Left renal pelvis (tissue), 4 donors: ENCODE data around the gene TBC1D2B. TPM values are rescaled to one million over a fixed set of nuclear protein-coding genes. Genes with fewer than 3 reads are reported as not detected.
"Not testable (repeated sequence)": the region's sequence is repeated elsewhere in the genome, so short reads cannot be mapped to it uniquely, and the experiment has no call there.

ENCODE experiments used
- DNase-seq, 4 donors: peaks; one replicate each; pipeline ENCODE4 v3.0.0-alpha.2; 2013; ENCODE audit warnings: low read depth in 4 of 4, low spot score in 3 of 4
- polyA plus RNA-seq, 4 donors: library from polyadenylated mRNA; unstranded; fragments of 120-200 nt; gene quantifications; one replicate each; pipeline ENCODE4 v1.2.1, GENCODE V29; 2013; ENCODE audit not compliant: insufficient read length in 4 of 4

Gene TBC1D2B
- polyA plus RNA-seq, 4 donors: 30.1 to 45.4 (median 31.3) TPM

DNA sequence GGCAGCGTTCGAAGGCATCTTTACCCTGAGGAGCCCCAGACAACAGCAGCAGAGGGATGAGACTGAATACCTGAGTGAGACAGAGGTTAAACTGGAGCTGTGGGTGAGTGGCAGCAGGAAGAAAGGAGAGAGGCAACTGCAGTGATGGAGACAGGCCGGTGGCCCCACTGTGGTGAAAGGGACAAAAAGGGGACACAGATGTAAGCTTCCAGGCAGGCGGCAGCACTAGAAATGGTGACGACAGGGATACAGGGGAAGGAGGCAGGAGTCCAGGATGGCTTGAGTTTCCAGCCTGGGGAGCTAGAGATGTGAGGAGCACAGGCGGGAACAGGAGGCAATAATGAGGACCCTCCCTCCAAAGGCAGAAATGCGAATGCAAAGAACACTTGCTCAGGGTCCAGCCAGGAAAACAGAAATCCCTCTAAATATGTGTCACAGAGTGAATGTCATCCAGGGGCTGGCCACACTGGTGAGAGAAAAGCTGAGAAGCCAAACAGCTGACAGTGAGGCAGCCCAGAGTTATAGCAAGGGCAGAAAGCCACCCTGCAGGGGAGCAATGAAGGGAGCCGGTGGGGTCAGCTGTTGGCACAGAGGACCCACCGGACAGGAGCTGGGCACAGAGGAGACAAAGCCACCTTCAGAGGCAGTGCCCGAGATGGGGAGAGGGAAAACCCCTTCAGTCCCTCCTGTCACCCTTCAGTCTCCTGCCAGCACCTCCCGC, 70.1 kb downstream of the TBC1D2B start:
- DNase-seq: no peak

DNA sequence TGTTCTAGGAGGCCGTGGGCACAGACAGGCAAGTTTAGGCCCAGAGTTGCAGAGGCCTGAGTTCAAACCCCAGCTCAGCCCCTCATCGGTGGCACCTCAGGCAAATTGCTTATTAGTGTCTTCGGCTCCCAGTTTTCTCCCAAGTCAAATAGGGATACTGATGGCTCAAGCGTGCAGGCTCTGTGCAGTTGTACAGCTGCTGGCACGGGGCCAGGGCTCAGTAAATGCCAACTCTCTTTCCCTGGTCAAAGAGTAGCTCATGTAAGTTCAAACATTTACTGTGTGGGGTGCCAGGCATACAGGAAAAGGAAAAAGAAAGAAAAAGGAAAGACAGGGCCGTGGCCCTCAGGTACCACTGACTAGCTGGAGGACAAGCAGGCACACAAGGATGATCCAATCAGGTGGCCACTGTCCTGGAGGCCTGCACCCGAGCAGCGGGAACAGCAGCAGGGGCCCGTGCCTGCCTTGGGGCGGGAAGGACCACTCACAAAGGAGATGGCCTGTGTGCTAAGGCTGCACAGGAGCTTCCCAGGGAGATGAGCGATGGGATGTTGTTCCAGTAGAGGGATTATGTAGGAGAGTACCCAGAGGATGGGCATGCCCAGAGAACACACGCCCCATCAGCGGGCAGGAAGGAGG, 70.8 kb downstream of the TBC1D2B start:
- no peak for DNase-seq

DNA sequence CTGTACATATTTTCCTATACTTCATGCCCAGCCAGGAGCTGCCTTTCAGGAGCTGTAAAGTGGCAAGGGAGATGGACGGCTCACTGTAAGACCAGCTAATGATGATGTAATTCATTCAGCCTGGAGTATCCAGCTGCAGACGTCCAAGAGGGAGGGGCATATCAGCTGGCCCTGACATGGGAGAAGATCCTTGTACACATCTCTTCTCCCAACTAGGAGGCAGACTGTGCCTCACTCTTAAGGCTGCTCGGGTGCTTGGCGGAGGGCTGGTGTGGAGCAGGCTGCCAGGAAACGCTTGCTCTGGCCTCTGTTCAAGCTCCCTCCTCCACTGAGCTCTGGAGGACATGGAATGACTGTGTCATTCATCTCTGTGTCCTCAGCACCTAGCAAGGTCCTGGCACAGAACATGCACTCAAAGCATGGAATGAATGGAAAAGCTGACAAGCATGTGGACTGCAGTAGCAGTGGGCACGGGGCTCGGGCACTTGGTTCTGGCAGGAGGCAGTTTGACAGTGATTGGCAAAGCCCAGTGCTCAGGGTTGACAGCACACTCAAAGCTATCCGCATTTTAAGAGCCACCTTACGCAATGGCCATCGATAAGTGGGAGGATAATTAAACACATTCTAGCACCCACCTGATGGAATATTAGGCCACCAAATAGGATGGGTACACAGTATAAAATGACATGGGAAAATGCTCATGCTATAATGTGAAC, 72.4 kb downstream of the TBC1D2B start:
- DNase-seq: no peak

DNA sequence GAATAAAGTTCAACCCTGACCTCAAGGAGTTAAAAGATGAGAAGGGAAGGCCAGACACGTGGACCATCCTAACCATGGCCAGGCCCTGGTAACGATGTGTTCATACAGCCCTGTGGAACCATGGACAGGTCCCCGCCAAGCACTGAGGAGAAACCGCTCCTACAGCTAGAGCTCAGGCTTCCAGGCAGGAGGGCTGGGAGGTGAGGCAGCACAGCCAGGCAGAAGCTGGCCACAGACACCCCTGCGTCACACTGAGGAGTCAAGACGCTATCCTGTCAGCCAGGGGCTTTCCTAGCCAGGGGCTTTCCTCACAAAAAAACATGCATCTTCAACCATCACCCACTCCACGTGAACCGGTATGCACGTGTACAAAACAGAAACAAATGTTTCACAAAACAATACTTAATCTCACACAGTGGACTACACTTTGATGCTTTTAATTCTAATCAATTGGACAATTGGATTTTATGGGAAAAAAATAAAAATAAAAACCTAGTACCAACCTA, 73.2 kb downstream of the TBC1D2B start:
- DNase-seq: no peak

DNA sequence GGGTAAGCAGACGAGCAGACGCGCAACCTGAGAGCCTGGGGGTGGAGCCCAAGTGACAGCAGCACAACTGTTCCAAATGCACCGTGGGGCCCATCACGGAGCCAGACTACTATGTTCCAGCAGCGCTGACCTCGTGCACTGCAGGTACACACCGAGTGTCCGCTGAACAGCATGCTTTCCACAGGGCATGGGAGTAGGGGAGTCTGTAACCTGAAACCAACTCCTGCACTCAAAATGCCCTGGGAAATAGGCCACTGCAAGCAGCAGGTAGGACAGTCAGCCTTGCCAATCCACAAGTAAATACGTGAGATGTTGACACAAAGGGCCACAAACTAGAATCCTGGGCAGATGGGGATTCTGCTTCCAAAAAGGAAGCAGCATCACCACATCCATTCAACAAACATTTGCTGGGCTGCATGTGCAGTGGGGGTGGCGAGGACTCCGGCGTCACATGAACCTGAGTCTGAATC, 73.9 kb downstream of the TBC1D2B start:
- DNase-seq: no peak

DNA sequence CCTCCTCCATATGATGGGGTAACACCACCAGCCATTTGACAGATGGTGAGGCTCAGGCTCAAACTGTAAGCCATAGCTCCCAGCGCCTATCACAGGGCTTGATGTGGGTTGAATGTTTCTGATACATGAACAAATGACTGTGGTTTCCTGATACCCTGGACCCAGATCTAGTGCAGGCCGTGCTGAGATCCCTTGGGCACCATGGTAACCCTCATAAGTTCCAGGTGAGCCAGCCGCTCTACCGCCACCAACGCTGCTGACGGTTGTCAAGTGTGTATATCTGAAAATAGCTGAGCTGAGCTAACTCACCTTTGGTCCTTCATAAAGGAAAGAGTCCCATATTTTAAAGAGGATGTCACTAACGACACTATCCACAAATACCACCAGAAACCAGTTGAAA, 74.5 kb downstream of the TBC1D2B start:
- no peak for DNase-seq

DNA sequence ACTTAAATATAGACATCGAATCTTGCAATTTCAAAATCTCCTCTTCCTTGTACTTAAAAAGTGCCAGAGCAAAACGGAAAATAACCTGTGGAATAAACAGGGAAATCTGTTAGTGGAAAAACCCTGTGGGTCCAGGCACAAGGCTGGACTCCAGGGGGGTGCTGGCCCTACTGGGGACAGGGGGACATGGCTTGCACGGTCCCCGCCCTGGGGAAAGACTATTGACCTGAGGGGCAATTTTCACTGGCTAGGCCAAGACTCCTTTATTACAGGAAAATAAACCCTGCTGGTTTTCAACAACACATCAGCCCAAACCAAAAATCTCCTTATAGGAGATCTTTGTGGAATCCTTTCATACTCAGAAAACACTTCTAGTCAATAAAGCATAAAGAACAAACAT, 75.9 kb downstream of the TBC1D2B start:
- no peak for DNase-seq

DNA sequence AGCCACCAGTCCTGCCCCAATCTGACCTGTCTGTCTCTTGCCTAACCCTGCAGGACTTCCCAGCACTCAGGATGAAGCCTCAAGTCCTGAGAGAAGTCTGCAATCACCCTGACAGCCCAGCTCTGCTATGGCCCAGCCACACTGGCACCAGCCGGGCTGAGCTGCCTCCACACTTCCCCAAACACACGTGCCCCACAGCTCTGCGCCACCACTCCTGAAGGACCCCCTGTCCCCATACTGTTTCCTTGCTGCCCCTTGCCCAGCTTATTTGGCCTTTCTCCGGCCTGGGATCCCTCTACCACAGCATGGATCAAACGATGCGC, 76.6 kb downstream of the TBC1D2B start:
- no peak for DNase-seq

DNA sequence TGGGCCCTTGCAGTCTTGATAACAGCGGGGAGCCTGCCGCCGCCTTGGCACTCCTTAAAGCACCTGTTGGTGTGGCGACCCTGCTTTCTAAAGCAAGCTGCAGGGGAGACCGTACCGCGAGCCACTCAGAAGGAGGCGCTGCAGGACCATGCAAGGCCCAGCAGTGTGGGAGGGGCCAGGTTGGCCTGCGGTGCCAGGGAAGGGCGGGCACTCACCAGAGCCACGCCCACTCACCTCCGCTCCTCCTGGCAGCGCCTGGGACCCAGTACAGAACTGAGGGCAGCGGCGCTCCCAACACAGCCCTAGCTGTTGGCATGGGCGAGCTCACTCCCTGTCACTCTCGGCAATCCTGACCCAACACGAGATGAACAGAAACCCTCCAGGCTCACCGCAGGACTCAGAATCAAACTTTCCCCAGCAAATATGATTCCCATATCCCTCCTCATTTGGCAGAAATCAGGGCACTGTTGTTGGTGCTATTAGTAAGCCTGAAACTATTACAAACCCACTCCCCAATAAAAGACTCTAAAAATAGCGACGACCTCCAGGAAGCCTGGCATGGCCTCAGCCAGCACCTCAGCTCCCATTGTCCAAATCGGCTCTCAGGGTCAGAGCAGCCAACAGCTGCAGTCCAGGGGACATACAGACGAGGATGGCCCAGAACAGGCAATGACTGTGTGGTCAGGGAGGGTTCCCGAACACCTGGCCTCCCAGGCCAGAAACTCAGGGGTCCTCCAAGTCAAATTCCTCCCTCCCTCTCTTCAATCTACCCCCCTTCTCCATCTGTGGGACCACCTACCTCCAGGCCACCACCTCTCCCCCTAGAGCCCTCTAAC, 77.2 kb downstream of the TBC1D2B start:
- DNase-seq: peak in 2 of 4 donors; percentile 46 to 63

DNA sequence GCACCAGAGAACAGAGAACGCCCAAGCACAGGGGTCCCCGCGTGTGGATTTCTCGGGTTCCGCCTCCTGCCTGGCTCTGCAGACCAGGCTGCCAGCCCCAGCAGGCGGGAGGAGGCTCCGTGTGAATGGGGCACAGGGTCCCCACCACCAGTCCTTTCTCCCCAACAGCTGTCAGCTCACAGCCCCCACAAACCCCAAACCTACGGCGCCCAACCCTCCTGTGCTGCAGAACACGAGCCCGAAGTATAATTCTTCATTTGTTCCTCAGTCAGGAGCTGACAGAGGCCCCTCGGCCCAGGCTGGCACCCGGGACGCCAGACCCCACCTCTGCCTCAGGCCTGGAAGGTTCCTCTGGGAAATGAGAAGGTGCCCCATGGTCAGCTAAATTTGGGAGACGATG, 78.0 kb downstream of the TBC1D2B start:
- DNase-seq: no peak

DNA sequence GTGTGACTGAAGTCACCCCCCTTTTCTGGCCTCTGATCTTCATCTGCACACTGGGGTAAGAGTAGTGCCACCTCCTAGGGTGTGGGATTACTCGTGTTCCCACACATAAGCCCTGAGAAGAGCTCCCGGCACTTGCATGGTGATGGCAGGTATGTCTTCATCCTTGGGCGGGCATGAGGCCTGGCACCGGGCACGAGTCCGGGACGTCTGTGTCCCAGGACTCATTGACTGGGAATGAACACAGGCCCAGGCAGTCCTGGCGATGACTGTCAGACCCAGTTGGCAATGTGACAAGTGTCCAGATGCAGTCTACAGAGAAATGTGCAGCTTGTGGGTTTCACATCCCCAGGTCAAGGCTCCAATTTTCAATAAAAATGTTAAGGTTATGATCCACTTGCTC, 78.9 kb downstream of the TBC1D2B start:
- DNase-seq: no peak

DNA sequence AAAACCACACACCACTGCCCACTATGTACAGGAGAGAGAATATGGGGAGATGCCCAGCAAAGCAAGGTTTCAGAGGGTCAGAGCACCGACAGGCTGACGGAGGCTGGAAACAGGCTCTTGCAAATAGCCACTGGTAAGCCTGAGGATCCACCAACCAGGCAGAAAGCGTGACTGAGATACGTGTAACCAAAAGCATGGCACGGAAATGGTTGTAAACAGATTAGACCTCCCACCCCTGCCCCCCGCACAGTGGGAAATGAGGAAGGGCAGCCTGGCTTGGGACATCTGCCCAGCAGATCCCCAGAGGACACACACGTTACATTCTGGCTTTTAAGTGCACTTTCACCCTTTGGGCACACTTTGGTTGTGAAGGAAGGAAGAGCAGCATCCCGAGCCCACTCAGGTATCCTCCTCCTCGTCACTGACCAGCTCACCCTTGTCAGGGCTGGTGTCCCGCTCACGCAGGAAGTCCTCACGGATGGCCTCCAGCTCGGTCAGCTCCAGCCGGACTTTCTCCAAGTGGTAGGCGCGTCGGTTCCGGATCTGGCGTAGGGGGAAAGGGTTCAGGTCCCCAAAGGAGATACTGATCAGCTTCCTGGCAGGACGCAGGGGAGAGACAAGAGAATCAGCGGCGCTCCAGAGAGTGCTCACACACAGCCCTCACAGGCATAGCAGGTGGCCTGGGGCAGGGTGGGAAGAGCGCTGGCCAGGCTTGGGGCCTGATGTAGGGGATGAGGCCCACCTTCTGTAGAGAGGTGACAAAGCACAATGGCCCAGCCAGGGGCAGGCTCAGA, 79.6 kb downstream of the TBC1D2B start:
- not testable (repeated sequence) for DNase-seq

DNA sequence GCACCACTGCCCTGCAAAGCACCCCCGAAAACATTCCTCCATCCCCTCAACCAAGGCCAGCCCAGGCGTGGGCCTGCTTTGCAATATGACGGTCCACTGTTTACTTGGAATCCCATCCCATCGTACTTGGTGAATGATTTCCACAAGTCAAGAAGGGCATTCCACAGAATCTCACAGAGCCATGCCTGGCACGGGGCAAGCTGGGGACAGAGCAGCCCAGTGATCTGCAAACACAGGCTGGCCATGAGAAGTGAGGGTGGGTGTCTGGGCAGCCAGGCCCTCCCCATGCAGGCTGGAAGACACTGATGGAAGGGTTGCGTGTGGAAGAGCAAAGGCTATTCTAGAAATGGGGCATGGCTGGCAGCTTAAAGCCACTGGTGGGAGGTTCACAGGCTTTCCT, 80.3 kb downstream of the TBC1D2B start:
- DNase-seq: not testable (repeated sequence)

DNA sequence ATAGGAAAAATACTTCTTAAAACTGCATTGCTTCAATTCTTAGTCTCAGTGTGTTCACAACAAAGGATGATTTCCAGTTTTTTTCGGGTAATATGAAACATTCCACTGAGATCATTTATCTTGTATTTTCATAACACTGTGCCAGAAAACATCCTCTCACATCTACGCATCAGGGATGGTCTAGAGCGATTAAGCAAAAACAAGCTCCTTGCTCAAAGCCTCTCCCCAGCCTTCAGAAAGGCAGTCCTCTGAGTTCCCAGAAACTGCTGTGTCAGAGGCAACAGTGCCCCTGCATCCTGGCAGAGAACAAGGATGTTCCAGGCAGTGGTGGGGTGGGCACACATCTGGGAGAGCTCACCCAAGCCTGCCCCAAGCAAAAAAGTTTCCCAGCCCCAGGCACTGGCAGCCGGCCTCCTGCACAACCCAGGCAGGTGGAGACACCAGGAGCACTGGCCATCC, 80.8 kb downstream of the TBC1D2B start:
- not testable (repeated sequence) for DNase-seq

DNA sequence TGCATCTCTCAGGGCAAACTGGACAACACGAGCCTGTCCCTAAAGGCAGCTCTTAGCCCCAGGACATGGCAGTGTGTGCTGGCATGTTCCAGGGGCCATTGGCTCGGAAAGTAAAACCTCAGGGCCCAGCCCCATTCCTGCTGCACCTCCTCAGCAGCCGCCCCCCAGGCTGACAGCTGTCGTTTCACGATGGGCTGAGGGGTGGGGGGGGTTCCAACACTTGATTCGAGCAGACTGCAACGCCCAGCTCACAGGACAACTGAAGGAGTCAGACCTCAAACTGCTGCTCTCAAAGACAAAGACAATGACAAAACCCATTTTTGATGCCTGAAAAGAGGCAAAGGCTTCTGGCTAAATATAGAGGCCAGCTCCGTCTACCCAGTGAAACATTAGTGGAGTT, 81.3 kb downstream of the TBC1D2B start:
- DNase-seq: not testable (repeated sequence)

DNA sequence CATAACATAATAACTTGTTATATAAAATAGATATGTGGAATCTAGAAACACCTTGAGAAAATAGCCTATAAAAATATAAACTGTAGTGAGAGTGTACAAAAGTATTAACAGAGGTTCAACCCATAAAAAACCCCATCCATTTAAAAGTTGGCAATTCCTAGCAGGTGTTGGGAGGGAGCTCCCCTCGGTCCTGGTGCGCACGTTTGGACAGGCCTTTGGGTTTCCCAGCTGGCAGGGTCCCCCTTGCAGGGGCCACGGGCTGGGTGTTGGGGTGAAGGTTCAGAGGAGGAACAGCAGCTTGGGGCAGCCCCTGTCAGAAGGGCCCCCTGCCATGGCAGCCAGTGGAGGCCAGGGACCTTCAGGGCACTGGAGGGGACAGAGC, 82.0 kb downstream of the TBC1D2B start:
- not testable (repeated sequence) for DNase-seq

DNA sequence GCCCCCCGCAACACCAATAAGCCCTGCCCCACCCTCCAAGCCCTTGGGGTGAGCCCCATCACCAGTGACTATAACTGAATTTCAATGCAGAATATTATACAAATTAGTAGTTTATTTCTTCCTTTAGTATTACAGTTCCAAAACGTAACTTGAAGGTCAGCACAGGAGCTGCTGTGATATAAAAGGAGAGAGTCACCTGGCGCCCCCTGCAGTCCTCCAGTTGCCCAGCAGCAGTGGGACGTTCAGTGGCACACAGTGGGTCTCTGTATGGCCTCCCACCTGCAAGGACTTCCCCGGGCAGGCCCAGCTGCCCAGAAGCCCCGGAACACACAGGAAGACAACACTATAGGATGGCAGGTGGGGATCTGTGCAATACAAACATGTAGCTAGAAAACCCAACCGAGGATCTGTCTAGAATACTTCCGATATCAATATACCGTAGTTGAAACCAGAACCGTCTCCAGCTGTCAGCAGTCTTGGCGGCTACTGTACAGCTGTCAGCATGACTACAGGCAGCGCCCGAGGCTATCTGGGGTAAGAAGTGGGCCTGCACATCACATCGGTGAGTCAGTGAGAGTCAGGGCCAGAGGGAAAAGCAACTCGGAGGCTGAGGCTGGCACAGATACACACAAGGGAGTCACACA, 82.5 kb downstream of the TBC1D2B start:
- not testable (repeated sequence) for DNase-seq

DNA sequence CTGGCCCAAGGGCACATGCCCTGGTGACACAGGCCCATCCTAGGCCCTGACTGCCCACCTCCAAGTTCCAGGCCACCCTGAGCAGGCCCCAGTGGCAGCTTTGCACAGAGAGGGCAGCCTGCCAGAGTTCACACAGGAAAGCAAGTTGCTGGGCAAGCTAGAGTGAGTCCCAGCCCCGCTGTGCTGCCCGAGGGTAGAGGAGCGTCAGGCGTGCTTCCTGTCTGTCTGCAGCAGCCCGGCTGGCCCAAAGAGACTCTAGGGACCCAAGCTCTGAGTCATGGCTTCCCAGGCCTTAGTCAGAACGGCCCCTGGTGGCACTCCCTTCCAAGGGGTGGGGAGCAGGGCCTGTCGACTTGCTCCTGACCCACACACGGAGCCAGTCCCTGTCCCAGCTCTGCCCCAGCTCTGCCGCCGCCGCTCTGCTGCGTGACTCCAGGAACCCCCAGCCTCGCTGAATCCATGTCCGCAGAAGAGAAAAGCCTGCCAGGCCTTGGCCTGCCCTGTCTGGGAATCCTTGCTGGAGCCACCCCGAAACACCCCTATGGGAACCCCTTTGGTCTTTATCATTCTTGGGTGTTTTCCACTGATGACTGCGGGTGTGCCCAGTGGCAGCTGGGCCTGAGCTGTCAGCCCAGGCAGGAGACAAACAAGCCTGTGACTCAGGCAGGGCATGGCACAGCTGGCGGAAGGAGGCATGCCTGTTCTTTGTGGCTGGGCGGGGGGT, 83.4 kb downstream of the TBC1D2B start:
- not testable (repeated sequence) for DNase-seq
